ENCODE results near the gene MCM9. TPM values are rescaled to one million over a fixed set of nuclear protein-coding genes. Genes with fewer than 3 reads are reported as not detected.

MCM9 gene
- total and polyA plus RNA-seq, 2 of the 4 experiments (the other 2 are of a cell fraction): 3.5 to 7.2 TPM

DNA sequence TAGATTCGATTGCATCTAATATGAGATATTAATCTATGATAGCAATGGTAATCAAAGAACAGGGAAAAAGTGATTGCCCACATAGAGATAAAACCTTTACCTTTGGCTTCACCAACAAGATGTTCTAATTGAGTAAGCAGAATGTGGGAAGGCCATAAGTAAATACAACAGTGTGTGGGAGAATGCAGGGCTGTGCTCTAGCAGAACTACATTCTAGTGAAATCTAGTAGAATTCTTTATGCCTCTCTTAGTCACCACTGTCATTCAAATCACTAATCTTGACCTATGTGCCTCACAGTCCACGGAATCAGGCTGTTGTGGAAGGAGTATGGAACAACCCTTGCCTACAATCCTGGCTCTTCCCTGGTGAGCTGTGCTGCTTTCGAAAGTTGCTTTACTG, 30.4 kb upstream of the MCM9 start:
- H2AFZ ChIP-seq (replicated peaks; ENCODE audit: low read length, poor library complexity): no peak overlapping the region
- intact Hi-C loops (cut with micrococcal nuclease): loop anchor here (5.0 kb wide), 1 partner anchor 387 kb away; no protein-coding TSS in a partner anchor
- no peak overlapping the region for H2AK9ac ChIP-seq (replicated peaks; ENCODE audit: low read depth, low read length, poor library complexity)
- H3K9me3 ChIP-seq (ENCODE audit: control insufficient read depth, insufficient read depth, low read length): no peaks in the 10 kb centered on the region
- no peak overlapping the region for H2BK5ac ChIP-seq (ENCODE audit: low read depth, low read length, poor library complexity, severe bottlenecking)
- no peak for TF ChIP-seq CHD1 (IDR thresholded peaks at IDR 0.05; ENCODE audit: low read depth, low read length)
- TF ChIP-seq SMC3 (IDR thresholded peaks at IDR 0.05; ENCODE audit: low read depth, low read length): no peak
- TF ChIP-seq, protein P1, sequence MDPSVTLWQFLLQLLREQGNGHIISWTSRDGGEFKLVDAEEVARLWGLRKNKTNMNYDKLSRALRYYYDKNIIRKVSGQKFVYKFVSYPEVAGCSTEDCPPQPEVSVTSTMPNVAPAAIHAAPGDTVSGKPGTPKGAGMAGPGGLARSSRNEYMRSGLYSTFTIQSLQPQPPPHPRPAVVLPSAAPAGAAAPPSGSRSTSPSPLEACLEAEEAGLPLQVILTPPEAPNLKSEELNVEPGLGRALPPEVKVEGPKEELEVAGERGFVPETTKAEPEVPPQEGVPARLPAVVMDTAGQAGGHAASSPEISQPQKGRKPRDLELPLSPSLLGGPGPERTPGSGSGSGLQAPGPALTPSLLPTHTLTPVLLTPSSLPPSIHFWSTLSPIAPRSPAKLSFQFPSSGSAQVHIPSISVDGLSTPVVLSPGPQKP (IDR thresholded peaks at IDR 0.05; ENCODE audit: borderline replicate concordance, low read depth, low read length): no peak
- TF ChIP-seq MXI1 (IDR thresholded peaks at IDR 0.05; ENCODE audit: borderline replicate concordance, low read depth, low read length): no peak
- TF ChIP-seq, protein P2, sequence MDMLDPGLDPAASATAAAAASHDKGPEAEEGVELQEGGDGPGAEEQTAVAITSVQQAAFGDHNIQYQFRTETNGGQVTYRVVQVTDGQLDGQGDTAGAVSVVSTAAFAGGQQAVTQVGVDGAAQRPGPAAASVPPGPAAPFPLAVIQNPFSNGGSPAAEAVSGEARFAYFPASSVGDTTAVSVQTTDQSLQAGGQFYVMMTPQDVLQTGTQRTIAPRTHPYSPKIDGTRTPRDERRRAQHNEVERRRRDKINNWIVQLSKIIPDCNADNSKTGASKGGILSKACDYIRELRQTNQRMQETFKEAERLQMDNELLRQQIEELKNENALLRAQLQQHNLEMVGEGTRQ (IDR thresholded peaks at IDR 0.05; ENCODE audit: low read depth, low read length): no peak
- TF ChIP-seq MAZ (IDR thresholded peaks at IDR 0.05; ENCODE audit: borderline replicate concordance, low read depth, low read length): no peak
- TF ChIP-seq CEBPB (IDR thresholded peaks at IDR 0.05; ENCODE audit: low read depth, low read length): no peak
- no peak for TF ChIP-seq POLR2A (IDR thresholded peaks at IDR 0.05; ENCODE audit: low read depth, low read length)
- TF ChIP-seq FOS (IDR thresholded peaks at IDR 0.05; ENCODE audit: low read depth, low read length): no peak
- no peak for TF ChIP-seq RFX5 (IDR thresholded peaks at IDR 0.05; ENCODE audit: low read depth, low read length)
- TF ChIP-seq RCOR1 (IDR thresholded peaks at IDR 0.05; ENCODE audit: insufficient replicate concordance, low read length): no peak
- no peak for TF ChIP-seq BHLHE40 (IDR thresholded peaks at IDR 0.05; ENCODE audit: low read depth, low read length)
- TF ChIP-seq, protein P3, sequence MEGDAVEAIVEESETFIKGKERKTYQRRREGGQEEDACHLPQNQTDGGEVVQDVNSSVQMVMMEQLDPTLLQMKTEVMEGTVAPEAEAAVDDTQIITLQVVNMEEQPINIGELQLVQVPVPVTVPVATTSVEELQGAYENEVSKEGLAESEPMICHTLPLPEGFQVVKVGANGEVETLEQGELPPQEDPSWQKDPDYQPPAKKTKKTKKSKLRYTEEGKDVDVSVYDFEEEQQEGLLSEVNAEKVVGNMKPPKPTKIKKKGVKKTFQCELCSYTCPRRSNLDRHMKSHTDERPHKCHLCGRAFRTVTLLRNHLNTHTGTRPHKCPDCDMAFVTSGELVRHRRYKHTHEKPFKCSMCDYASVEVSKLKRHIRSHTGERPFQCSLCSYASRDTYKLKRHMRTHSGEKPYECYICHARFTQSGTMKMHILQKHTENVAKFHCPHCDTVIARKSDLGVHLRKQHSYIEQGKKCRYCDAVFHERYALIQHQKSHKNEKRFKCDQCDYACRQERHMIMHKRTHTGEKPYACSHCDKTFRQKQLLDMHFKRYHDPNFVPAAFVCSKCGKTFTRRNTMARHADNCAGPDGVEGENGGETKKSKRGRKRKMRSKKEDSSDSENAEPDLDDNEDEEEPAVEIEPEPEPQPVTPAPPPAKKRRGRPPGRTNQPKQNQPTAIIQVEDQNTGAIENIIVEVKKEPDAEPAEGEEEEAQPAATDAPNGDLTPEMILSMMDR (conservative IDR thresholded peaks at IDR 0.05; ENCODE audit: low read depth, low read length): no peak
- no peak for TF ChIP-seq RAD21 (IDR thresholded peaks at IDR 0.05; ENCODE audit: low read length)
- TF ChIP-seq NFE2L2 (IDR thresholded peaks at IDR 0.05; ENCODE audit: low read depth, low read length): no peak
- no peak for TF ChIP-seq MAFK (IDR thresholded peaks at IDR 0.05; ENCODE audit: low read depth, low read length)
- no peak overlapping the region for H3K18ac ChIP-seq (ENCODE audit: low read depth, low read length)
- no peak overlapping the region for H3K14ac ChIP-seq (replicated peaks; ENCODE audit: low read depth, low read length)
- no peak overlapping the region for H2BK20ac ChIP-seq (ENCODE audit: low read depth, low read length)
- no peaks in the 10 kb centered on the region for H3K9me1 ChIP-seq (ENCODE audit: insufficient read depth, low read length)
- H3K23ac ChIP-seq (ENCODE audit: low read depth, low read length): no peak overlapping the region
- dilution Hi-C loops (cut with HindIII; ENCODE audit: low sequenced_read_pairs, unreplicated experiment): no loop called here
- no peak overlapping the region for H3K4ac ChIP-seq (ENCODE audit: low read depth, low read length)
- H3K36me3 ChIP-seq (ENCODE audit: control insufficient read depth, insufficient read depth, low read length): no peaks in the 10 kb centered on the region
- no CpG with 5 or more reads among the region's 3 CpGs for WGBS, 2 experiments (ENCODE audit: extremely low coverage in 2 of 2, insufficient read length in 1 of 2)
- no peaks in the 10 kb centered on the region for H3K79me1 ChIP-seq (ENCODE audit: low read depth in 1 of 2, low read length in 2 of 2)
- ATAC-seq (ENCODE audit: low read depth) (no peak), DNase-seq (no peak)
- no peak overlapping the region for H2BK15ac ChIP-seq (ENCODE audit: low read depth, low read length)
- no peak overlapping the region for H3K4me2 ChIP-seq (ENCODE audit: low read depth, low read length)
- ChIA-PET POLR2A (ENCODE audit: unreplicated experiment) (no interaction called here), CTCF (no interaction called here)
- in situ Hi-C loops (cut with MboI; ENCODE audit: low sequenced_read_pairs): loop anchor here (5.0 kb wide), 1 partner anchor 152 kb away; no protein-coding TSS in a partner anchor
- H3K56ac ChIP-seq (ENCODE audit: extremely low read depth, insufficient read depth, low read length): no peak overlapping the region
- no peaks in the 10 kb centered on the region for H3K4me1 ChIP-seq (ENCODE audit: control insufficient read depth, insufficient read depth, low read length)
- H3K27ac ChIP-seq (ENCODE audit: insufficient read depth, low read length): no peak overlapping the region
- H4K91ac ChIP-seq (ENCODE audit: insufficient read depth, low read depth, low read length): no peak overlapping the region
- peaks cover 2% of the 10 kb centered on the region; the same call in 1 of the 2 replicates for H3K27me3 ChIP-seq (ENCODE audit: control insufficient read depth, insufficient read depth, low read length)
- no peak overlapping the region for H2AK5ac ChIP-seq (ENCODE audit: low read depth, low read length)
- H4K20me1 ChIP-seq (ENCODE audit: insufficient read depth, low read length): no peaks in the 10 kb centered on the region
- no TSS peak for BruUV-seq (replicated peaks)
- H3K4me3 ChIP-seq (ENCODE audit: insufficient read depth, low read depth, low read length): no peak overlapping the region
- H4K8ac ChIP-seq (ENCODE audit: low read depth in 2 of 2, low read length in 2 of 2): no peak overlapping the region
- H4K5ac ChIP-seq (ENCODE audit: low read depth, low read length): no peak overlapping the region
- no peak overlapping the region for H2BK120ac ChIP-seq (ENCODE audit: low read depth, low read length)
- H3K9ac ChIP-seq (ENCODE audit: low read depth, low read length): no peak overlapping the region

All from IMR-90 (cell line).